Psoas muscle (tissue), 8 donors: Measurements from ENCODE around the gene TRMT61A. TPM values are rescaled to one million over a fixed set of nuclear protein-coding genes. Genes with fewer than 3 reads are reported as not detected.

Source experiments
- ATAC-seq, 4 donors: fragments of 200-7000 bp; cut with Tn5 transposase; one replicate each; pipeline ENCODE4 v1.9.1; 2020; ENCODE audit warnings: moderate library complexity in 3 of 4, mild to moderate bottlenecking in 2 of 4
- DNase-seq, 2 donors: peaks; one replicate each; pipeline ENCODE4 v3.0.0-alpha.2; 2020
- H3K27ac ChIP-seq: fragments of 200-600 bp; one replicate; pipeline ENCODE4 v1.8.0; 2022
- H3K27me3 ChIP-seq, 3 donors: fragments of 200-600 bp in 1 of 3; one replicate each; pipeline versions ENCODE4 v1.6.1 to v1.8.0; 2013 to 2022; ENCODE audit warnings: low read length in 2 of 3, mild to moderate bottlenecking in 2 of 3, moderate library complexity in 1 of 3; ENCODE audit not compliant: insufficient read depth in 3 of 3
- H3K36me3 ChIP-seq, 2 donors: fragments of 200-600 bp in 1 of 2; one replicate each; pipeline versions ENCODE4 v1.6.1 to v1.8.0; 2013 to 2022; ENCODE audit warnings: low read depth in 1 of 2, mild to moderate bottlenecking in 1 of 2, moderate library complexity in 1 of 2; ENCODE audit not compliant: insufficient read depth in 1 of 2
- H3K4me1 ChIP-seq: fragments of 200-600 bp; one replicate; pipeline ENCODE4 v1.8.0; 2022
- H3K4me3 ChIP-seq: fragments of 200-600 bp; one replicate; pipeline ENCODE4 v1.8.0; 2022; ENCODE audit warnings: mild to moderate bottlenecking
- H3K9me3 ChIP-seq: fragments of 200-600 bp; one replicate; pipeline ENCODE4 v1.8.0; 2022
- CTCF ChIP-seq: fragments of 200-600 bp; IDR thresholded peaks from one replicate; pipeline ENCODE4 v1.8.0; 2022; ENCODE audit warnings: antibody characterized with exemption
- WGBS, 3 donors: extraction: QIAGEN DNeasy Blood & Tissue Kit; methylation state at CpG; one replicate each; pipeline versions ENCODE4 v1.1.6 to v1.1.7; 2013; 5-methylcytosine and 5-hydroxymethylcytosine counted together
- intact Hi-C, 2 donors: fragments of 100-400 bp; cut with DNase I; formaldehyde crosslinking; loops; one replicate each; pipeline versions ENCODE4 v1.11.0 to v1.14.2; 2022
- polyA plus RNA-seq, 3 donors: library from polyadenylated mRNA; stranded (reverse); fragments of 200-250 nt; gene quantifications; one replicate each; pipeline ENCODE4 v1.2.3, GENCODE V29; 2013
- total RNA-seq, 4 donors: library from RNA; stranded (reverse); fragmentation: NEBNext Ultra II Directional in 2 of 4; extraction: Animal tissue kit (Norgen Biotek cat#: 25700) in 2 of 4; gene quantifications; one replicate each; pipeline versions ENCODE4 v1.2.1 to v1.2.4, GENCODE V29; 2021 to 2023
- donor health status: healthy with polysubstance abuse.
- donor health status: DM: no; HTN: no; CAD: no; lungs with moderate emphysema.
- donor health status: Bipolar disorder and iron deficiency.
- donor health status: healthy.
- donor health status: DM: yes; HTN: yes; CAD: no.
- donor health status: DM: no; HTN: no; CAD: no.
- donor health status: DM: no; HTN: no; CAD: no.
- donor health status: DM: yes; HTN: yes; CAD: no.

TRMT61A gene
- total and polyA plus RNA-seq, 7 donors: 6.5 to 29.5 (median 12.7) TPM

GRCh38 chr14:103581206-103581605 lies 52.2 kb downstream of the TRMT61A start:
- H3K4me3 ChIP-seq: no peak overlapping the region
- DNase-seq (no peak), ATAC-seq (no peak)
- H3K4me1 ChIP-seq: peaks cover 7% of the 10 kb centered on the region
- intact Hi-C loops: no loop called here
- no peaks in the 10 kb centered on the region for H3K9me3 ChIP-seq
- peaks cover 3 to 59% of the 10 kb centered on the region in 2 donors for H3K36me3 ChIP-seq
- WGBS, 3 donors: 90 to 97% (median 92%) methylated on average over 11 of the region's 11 CpGs
- H3K27me3 ChIP-seq: no peaks in the 10 kb centered on the region
- no peak for TF ChIP-seq CTCF
- H3K27ac ChIP-seq: no peak overlapping the region

- DNase-seq (no peak), ATAC-seq (peak in 1 of 4 donors; percentile 36)
- no peak for TF ChIP-seq CTCF
- intact Hi-C loops: no loop called here
- H3K36me3 ChIP-seq: peaks cover 3 to 57% of the 10 kb centered on the region in 2 donors
- H3K4me1 ChIP-seq: no peaks in the 10 kb centered on the region
- WGBS, 3 donors: 91 to 96% (median 92%) methylated on average over 26 of the region's 26 CpGs
- no peak overlapping the region for H3K4me3 ChIP-seq
- H3K27me3 ChIP-seq: no peaks in the 10 kb centered on the region
- H3K27ac ChIP-seq: no peak overlapping the region
- no peaks in the 10 kb centered on the region for H3K9me3 ChIP-seq
These were observed 53.1 kb downstream of the TRMT61A start for GRCh38 chr14:103581954-103582703.

- H3K4me1 ChIP-seq: no peaks in the 10 kb centered on the region
- intact Hi-C loops: no loop called here
- WGBS, 3 donors: 83 to 86% (median 84%) methylated on average over 11 of the region's 11 CpGs
These were observed 55.4 kb downstream of the TRMT61A start for GRCh38 chr14:103584326-103584915.

More at GRCh38 chr14:103584326-103584915, 55.4 kb downstream of the TRMT61A start:
- peaks cover 0 to 56% of the 10 kb centered on the region in 2 donors for H3K36me3 ChIP-seq
- H3K27me3 ChIP-seq: no peaks in the 10 kb centered on the region
- ATAC-seq (no peak), DNase-seq (no peak)
- no peak overlapping the region for H3K27ac ChIP-seq
- H3K4me3 ChIP-seq: no peak overlapping the region
- no peaks in the 10 kb centered on the region for H3K9me3 ChIP-seq
- no peak for TF ChIP-seq CTCF

Other genes with a start within 250 kb of the TRMT61A start
- gene EIF5, start 195.0 kb upstream of the TRMT61A start, total RNA-seq: 100 to 1,000 TPM; 222 to 535 (median 414) TPM
- gene EIF5, start 195.0 kb upstream of the TRMT61A start, polyA plus RNA-seq: 100 to 1,000 TPM; 163 to 381 (median 354) TPM
- gene MARK3, start 143.8 kb upstream of the TRMT61A start, total RNA-seq: 10 to 100 TPM; 56.0 to 75.9 (median 66.7) TPM
- 10 to 100 TPM; 46.1 to 89.2 (median 53.5) TPM for gene MARK3, start 143.8 kb upstream of the TRMT61A start, polyA plus RNA-seq
- gene CKB, start 6.4 kb upstream of the TRMT61A start, total RNA-seq: 100 to 1,000 TPM in 1 of 4 donors, 10 to 100 TPM in 3; 19.5 to 116 (median 33.0) TPM
- gene CKB, start 6.4 kb upstream of the TRMT61A start, polyA plus RNA-seq: 100 to 1,000 TPM in 1 of 3 donors, 10 to 100 TPM in 2; 21.2 to 383 (median 67.0) TPM
- gene BAG5, start 33.5 kb downstream of the TRMT61A start, total RNA-seq: 10 to 100 TPM; 15.4 to 29.5 (median 23.2) TPM
- gene BAG5, start 33.5 kb downstream of the TRMT61A start, polyA plus RNA-seq: 10 to 100 TPM in 2 of 3 donors, 1 to 10 TPM in 1; 8.7 to 25.4 (median 14.1) TPM
- gene COA8, start 33.8 kb downstream of the TRMT61A start, total RNA-seq: 100 to 1,000 TPM in 1 of 4 donors, 10 to 100 TPM in 3; 73.6 to 101 (median 80.0) TPM
- 100 to 1,000 TPM; 118 to 171 (median 141) TPM for gene COA8, start 33.8 kb downstream of the TRMT61A start, polyA plus RNA-seq
- 100 to 1,000 TPM; 126 to 190 (median 148) TPM for gene KLC1, start 100.0 kb downstream of the TRMT61A start, total RNA-seq
- 100 to 1,000 TPM in 2 of 3 donors, 10 to 100 TPM in 1; 86.4 to 256 (median 201) TPM for gene KLC1, start 100.0 kb downstream of the TRMT61A start, polyA plus RNA-seq
- 1 to 10 TPM; 1.1 to 2.5 (median 1.4) TPM for gene XRCC3, start 186.3 kb downstream of the TRMT61A start, total RNA-seq
- 1 to 10 TPM in 2 of 3 donors, under 1 TPM in 1; 1.00 to 2.5 (median 1.8) TPM for gene XRCC3, start 186.3 kb downstream of the TRMT61A start, polyA plus RNA-seq
- 10 to 100 TPM; 14.3 to 27.1 (median 20.8) TPM for gene ZFYVE21, start 186.6 kb downstream of the TRMT61A start, total RNA-seq
- 10 to 100 TPM; 14.0 to 21.7 (median 16.9) TPM for gene ZFYVE21, start 186.6 kb downstream of the TRMT61A start, polyA plus RNA-seq